Measurements from ENCODE around the gene MTHFD1L. TPM values are rescaled to one million over a fixed set of nuclear protein-coding genes. Genes with fewer than 3 reads are reported as not detected.

MTHFD1L gene
- total RNA-seq, 1 donor from 2014 or later, result 32.5 TPM

DNA sequence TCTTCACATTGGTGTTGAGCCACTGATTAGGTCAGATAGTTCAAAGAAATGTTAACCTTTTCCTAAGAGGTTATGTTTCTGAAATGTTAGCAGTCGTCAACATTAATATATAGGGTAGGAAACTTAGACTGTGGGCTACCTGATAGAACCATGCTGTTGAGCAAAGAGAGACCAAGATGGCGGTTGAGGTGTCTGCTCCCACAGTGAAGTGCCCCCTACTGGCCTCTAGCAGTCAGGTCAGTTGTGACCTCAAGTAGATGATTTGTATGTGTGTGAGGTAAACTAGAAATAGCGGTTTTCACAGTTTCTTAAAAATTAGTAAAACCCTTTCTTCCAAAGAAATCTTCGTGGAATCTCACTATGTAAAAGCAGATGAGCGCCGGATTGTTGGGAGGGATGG lies 40.3 kb downstream of the MTHFD1L start:
- H3K9me3 ChIP-seq (ENCODE audit: low read depth), result no peaks in the 10 kb centered on the region
- TF ChIP-seq, protein P1, sequence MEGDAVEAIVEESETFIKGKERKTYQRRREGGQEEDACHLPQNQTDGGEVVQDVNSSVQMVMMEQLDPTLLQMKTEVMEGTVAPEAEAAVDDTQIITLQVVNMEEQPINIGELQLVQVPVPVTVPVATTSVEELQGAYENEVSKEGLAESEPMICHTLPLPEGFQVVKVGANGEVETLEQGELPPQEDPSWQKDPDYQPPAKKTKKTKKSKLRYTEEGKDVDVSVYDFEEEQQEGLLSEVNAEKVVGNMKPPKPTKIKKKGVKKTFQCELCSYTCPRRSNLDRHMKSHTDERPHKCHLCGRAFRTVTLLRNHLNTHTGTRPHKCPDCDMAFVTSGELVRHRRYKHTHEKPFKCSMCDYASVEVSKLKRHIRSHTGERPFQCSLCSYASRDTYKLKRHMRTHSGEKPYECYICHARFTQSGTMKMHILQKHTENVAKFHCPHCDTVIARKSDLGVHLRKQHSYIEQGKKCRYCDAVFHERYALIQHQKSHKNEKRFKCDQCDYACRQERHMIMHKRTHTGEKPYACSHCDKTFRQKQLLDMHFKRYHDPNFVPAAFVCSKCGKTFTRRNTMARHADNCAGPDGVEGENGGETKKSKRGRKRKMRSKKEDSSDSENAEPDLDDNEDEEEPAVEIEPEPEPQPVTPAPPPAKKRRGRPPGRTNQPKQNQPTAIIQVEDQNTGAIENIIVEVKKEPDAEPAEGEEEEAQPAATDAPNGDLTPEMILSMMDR (IDR thresholded peaks at IDR 0.05), result peak; percentile 55
- TF ChIP-seq EZH2phosphoT487 (IDR thresholded peaks at IDR 0.05) (no peak), EZH2 (IDR thresholded peaks at IDR 0.05) (no peak)
- H3K4me1 ChIP-seq, result no peaks in the 10 kb centered on the region
- no peaks in the 10 kb centered on the region for H4K20me1 ChIP-seq (ENCODE audit: low read depth)
- H3F3A ChIP-seq (ENCODE audit: low read depth), result no peaks in the 10 kb centered on the region
- H3K4me3 ChIP-seq, result no peak overlapping the region
- Mint-ChIP-seq H3K27ac (no peak overlapping the region), H3K27me3 (ENCODE audit: insufficient read depth, low read depth) (peaks cover 2% of the 10 kb centered on the region), H3K9me3 (no peaks in the 10 kb centered on the region), H3K36me3 (peaks cover 18% of the 10 kb centered on the region), H3K4me1 (peaks cover 3% of the 10 kb centered on the region), H3K4me3 (no peak overlapping the region)
- H3K4me2 ChIP-seq, result no peak overlapping the region
- H3K9ac ChIP-seq, result no peak overlapping the region
- DNase-seq (ENCODE audit: low spot score), result peak; percentile 15
- no peak overlapping the region for H2AFZ ChIP-seq (replicated peaks)
- no peaks in the 10 kb centered on the region for H3K36me3 ChIP-seq
- no peaks in the 10 kb centered on the region for H3K79me2 ChIP-seq (ENCODE audit: low read depth)
- H3K27ac ChIP-seq, result no peak overlapping the region
- H3K27me3 ChIP-seq, result no peaks in the 10 kb centered on the region

GRCh38 chr6:150906641-150907326 lies 41.3 kb downstream of the MTHFD1L start:
- no peaks in the 10 kb centered on the region for H3K36me3 ChIP-seq
- no peaks in the 10 kb centered on the region for H4K20me1 ChIP-seq (ENCODE audit: low read depth)
- H3K4me3 ChIP-seq, result no peak overlapping the region
- H3K27me3 ChIP-seq, result no peaks in the 10 kb centered on the region
- peaks cover 23% of the 10 kb centered on the region for H3K36me3 Mint-ChIP-seq
- H3K9me3 Mint-ChIP-seq, result no peaks in the 10 kb centered on the region
- H3K27ac ChIP-seq, result no peak overlapping the region
- no peak overlapping the region for H3K27ac Mint-ChIP-seq
- H3K27me3 Mint-ChIP-seq (ENCODE audit: insufficient read depth, low read depth), result peaks cover 2% of the 10 kb centered on the region
- no peaks in the 10 kb centered on the region for H3K79me2 ChIP-seq (ENCODE audit: low read depth)
- no peak for DNase-seq (ENCODE audit: low spot score)
- H3K9ac ChIP-seq, result no peak overlapping the region
- peaks cover 3% of the 10 kb centered on the region for H3K4me1 Mint-ChIP-seq
- no peak overlapping the region for H2AFZ ChIP-seq (replicated peaks)
- no peaks in the 10 kb centered on the region for H3F3A ChIP-seq (ENCODE audit: low read depth)
- H3K4me2 ChIP-seq, result no peak overlapping the region
- H3K4me3 Mint-ChIP-seq, result no peak overlapping the region
- TF ChIP-seq, protein P1 (IDR thresholded peaks at IDR 0.05), result no peak
- TF ChIP-seq EZH2 (IDR thresholded peaks at IDR 0.05), result no peak
- no peaks in the 10 kb centered on the region for H3K9me3 ChIP-seq (ENCODE audit: low read depth)
- no peaks in the 10 kb centered on the region for H3K4me1 ChIP-seq

GRCh38 chr6:150907383-150907782 lies 41.9 kb downstream of the MTHFD1L start:
- Histone ChIP-seq H3F3A (ENCODE audit: low read depth) (no peaks in the 10 kb centered on the region), H2AFZ (replicated peaks) (no peak overlapping the region), H3K36me3 (no peaks in the 10 kb centered on the region), H3K79me2 (ENCODE audit: low read depth) (no peaks in the 10 kb centered on the region), H3K4me1 (no peaks in the 10 kb centered on the region), H3K27ac (no peak overlapping the region), H3K27me3 (no peaks in the 10 kb centered on the region), H3K9me3 (ENCODE audit: low read depth) (no peaks in the 10 kb centered on the region), H3K4me2 (no peak overlapping the region), H4K20me1 (ENCODE audit: low read depth) (no peaks in the 10 kb centered on the region), H3K4me3 (no peak overlapping the region), H3K9ac (no peak overlapping the region)
- Mint-ChIP-seq H3K27ac (no peak overlapping the region), H3K36me3 (peaks cover 26% of the 10 kb centered on the region), H3K4me1 (peaks cover 3% of the 10 kb centered on the region), H3K4me3 (no peak overlapping the region), H3K27me3 (ENCODE audit: insufficient read depth, low read depth) (peaks cover 2% of the 10 kb centered on the region), H3K9me3 (no peaks in the 10 kb centered on the region)
- no peak for DNase-seq (ENCODE audit: low spot score)
- TF ChIP-seq, protein P1 (IDR thresholded peaks at IDR 0.05), result no peak
- TF ChIP-seq EZH2 (IDR thresholded peaks at IDR 0.05) (no peak), EZH2phosphoT487 (IDR thresholded peaks at IDR 0.05) (no peak)
